Mucosa of rectum (tissue), 2 donors: Measurements from ENCODE around the gene TMEM150C.

Source experiments
- H3K27ac ChIP-seq, 2 donors: one replicate each; pipeline ENCODE4 v1.7.0; 2013; ENCODE audit warnings: inconsistent platforms in 2 of 2, low read depth in 2 of 2, low read length in 2 of 2
- H3K27me3 ChIP-seq, 2 donors: one replicate each; pipeline ENCODE4 v1.7.0; 2013; ENCODE audit warnings: low read length in 2 of 2; ENCODE audit not compliant: control insufficient read depth in 2 of 2, insufficient read depth in 2 of 2
- H3K36me3 ChIP-seq, 2 donors: one replicate each; pipeline ENCODE4 v1.7.0; 2013; ENCODE audit warnings: low read length in 2 of 2; ENCODE audit not compliant: control insufficient read depth in 2 of 2, insufficient read depth in 2 of 2
- H3K4me1 ChIP-seq, 2 donors: one replicate each; pipeline ENCODE4 v1.7.0; 2013; ENCODE audit warnings: low read length in 2 of 2, mild to moderate bottlenecking in 1 of 2; ENCODE audit not compliant: control insufficient read depth in 2 of 2, insufficient read depth in 2 of 2
- H3K4me3 ChIP-seq, 2 donors: one replicate each; pipeline ENCODE4 v1.7.0; 2013; ENCODE audit warnings: low read length in 2 of 2
- H3K9ac ChIP-seq, 2 donors: one replicate each; pipeline ENCODE4 v1.7.0; 2013; ENCODE audit warnings: low read length in 2 of 2, low read depth in 1 of 2, mild to moderate bottlenecking in 1 of 2
- H3K9me3 ChIP-seq, 2 donors: one replicate each; pipeline ENCODE4 v1.7.0; 2013; ENCODE audit warnings: low read length in 2 of 2; ENCODE audit not compliant: control insufficient read depth in 2 of 2
- donor health status: healthy.
- donor health status: Normal muscosa, but diverticular disease.

The TMEM150C gene

DNA sequence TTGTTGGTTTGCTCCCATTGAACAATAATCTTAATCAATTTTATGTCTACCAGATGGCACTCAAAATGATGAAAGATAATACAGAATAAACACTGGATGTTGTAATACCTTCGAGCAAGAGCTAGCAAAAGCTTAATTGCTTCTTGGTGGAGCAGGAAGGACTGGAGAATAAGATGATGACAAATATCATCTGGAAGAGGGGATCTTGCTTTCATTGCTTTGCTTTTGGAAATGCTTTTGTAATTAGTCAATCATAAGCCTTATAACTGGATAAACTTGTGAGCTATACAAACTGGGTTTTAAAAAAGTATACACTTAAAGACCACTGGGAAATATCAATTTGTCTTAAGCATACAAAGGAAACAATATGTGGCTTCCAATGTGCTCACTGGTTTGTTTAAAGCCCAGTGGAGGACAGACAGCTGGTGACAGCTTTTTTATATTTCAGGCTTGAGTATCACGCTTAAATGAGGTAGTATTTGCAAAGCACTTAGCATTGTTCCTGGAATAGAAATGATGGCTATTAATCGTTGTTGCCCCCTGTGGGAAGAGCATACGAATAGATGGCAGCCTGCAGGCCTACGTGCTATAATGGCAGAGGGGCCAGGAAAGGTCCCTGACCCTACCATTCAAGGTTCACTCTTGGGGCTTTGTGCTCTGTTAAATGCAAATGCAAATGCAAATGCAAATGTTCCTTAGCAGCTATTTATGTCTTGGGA is 61.2 kb downstream of the TMEM150C start:
- Histone ChIP-seq H3K4me1 (no peaks in the 10 kb centered on the region), H3K9ac (no peak overlapping the region), H3K36me3 (no peaks in the 10 kb centered on the region), H3K9me3 (no peaks in the 10 kb centered on the region), H3K27ac (no peak overlapping the region), H3K27me3 (no peaks in the 10 kb centered on the region), H3K4me3 (no peak overlapping the region)

DNA sequence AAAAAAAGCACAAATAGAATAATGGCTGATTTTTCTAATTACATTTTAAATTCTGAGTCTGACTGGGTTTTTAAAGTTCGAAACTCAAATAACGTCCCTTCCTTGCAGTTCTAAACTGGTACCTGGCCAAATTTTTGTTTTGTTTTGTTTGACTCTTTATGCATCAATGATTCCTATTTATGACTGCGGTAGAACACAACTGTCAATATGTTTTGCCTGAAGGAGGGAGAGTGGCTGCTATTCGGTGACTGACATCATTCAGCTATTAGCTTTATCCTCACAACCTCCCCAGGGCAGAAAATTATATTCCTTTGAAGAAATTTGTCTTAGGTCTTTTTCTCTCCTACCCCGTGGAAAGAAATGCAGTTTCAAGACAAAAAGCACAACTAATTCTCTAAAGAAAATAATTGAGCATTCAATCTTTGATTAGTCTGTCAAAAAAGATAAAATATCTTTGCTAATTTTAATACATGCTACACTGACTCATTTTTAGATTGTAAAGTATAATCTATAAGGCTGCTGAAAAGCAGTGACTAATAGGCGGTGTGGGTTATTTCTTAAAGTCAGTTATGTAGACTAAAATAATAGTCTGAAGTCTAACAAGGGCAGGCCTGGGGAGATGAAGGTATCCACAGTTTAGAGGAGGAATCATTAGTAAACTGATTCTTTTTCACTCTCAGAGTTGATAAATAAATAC is 61.9 kb downstream of the TMEM150C start:
- H3K27me3 ChIP-seq, result no peaks in the 10 kb centered on the region
- no peak overlapping the region for H3K9ac ChIP-seq
- no peaks in the 10 kb centered on the region for H3K36me3 ChIP-seq
- no peak overlapping the region for H3K4me3 ChIP-seq
- no peaks in the 10 kb centered on the region for H3K9me3 ChIP-seq
- no peak overlapping the region for H3K27ac ChIP-seq
- no peaks in the 10 kb centered on the region for H3K4me1 ChIP-seq

DNA sequence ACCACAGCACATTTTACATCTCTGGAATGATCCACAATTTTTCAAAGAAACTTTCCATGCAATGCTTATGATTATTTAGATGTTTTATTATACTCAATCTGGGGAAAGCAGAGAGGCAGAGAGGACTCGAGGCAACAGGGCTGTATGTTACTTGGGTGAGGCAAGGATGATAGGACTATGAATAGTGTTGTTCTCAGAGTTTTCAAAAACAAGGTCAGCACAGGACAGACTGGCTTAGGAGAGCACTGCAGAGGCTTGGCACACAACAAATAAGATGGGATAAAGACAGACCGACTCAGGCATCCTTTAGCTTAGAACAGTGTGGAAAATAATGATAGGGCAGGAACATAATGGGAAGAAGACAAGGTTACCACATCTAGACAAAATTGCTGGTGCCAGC is 65.4 kb downstream of the TMEM150C start:
- H3K9me3 ChIP-seq, result no peaks in the 10 kb centered on the region
- H3K4me3 ChIP-seq, result no peak overlapping the region
- no peak overlapping the region for H3K9ac ChIP-seq
- no peak overlapping the region for H3K27ac ChIP-seq
- no peaks in the 10 kb centered on the region for H3K4me1 ChIP-seq
- H3K27me3 ChIP-seq, result no peaks in the 10 kb centered on the region
- H3K36me3 ChIP-seq, result no peaks in the 10 kb centered on the region

DNA sequence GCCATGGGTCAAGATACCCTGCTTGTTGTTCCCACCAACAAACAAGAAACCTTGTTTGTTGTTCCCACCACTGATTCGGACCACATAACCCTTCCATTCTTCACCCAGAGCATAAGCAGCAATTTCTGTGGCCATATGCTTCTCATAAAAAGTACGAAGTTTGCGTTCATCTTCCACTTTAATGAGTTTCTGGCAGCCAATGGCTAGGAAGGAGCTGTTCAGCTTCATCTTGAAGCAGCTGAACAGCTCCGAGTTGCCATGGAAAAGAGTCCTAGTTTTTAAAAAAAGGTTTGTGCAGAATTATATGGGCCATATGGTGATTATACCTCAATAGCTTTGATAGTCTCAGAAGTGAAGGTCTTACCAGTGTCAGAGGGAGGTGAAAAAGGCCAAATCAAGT is 66.1 kb downstream of the TMEM150C start:
- no peaks in the 10 kb centered on the region for H3K9me3 ChIP-seq
- no peak overlapping the region for H3K9ac ChIP-seq
- no peaks in the 10 kb centered on the region for H3K4me1 ChIP-seq
- no peak overlapping the region for H3K27ac ChIP-seq
- no peak overlapping the region for H3K4me3 ChIP-seq
- no peaks in the 10 kb centered on the region for H3K36me3 ChIP-seq
- no peaks in the 10 kb centered on the region for H3K27me3 ChIP-seq

DNA sequence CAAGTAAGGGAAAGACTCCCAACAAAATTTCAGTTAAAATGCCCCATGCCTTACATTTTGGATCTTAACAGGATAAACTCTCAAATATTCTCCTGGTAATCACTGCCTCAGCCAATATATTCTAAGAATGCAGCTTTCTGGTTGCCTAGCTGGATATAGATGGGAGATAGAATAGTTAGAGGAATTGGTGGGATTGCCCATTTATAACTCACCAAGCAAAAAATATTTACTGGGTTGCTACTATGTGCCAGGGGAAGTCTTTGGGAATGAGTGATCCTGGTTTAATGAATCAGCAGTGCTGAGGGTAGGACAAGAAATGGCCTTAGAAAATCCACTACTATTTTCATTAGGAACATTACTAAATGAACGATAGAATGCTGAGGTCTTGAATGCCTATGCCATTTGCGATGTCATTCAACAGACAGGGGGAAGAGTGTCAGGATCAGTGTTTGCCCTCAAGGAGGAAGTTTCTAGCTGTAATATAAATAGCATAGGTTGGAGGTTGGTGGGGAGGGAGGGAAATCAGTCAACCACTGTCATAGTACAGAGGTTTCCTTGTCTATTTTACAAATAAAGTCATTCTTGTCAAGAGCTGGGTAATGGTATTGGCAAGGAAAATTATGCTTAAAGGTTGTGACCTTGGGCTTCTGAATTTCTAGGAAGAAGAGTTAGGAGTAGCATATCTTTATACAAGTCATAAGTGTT is 67.9 kb downstream of the TMEM150C start:
- Histone ChIP-seq H3K9me3 (no peaks in the 10 kb centered on the region), H3K36me3 (no peaks in the 10 kb centered on the region), H3K4me1 (no peaks in the 10 kb centered on the region), H3K27me3 (no peaks in the 10 kb centered on the region), H3K4me3 (no peak overlapping the region), H3K27ac (no peak overlapping the region), H3K9ac (no peak overlapping the region)

GRCh38 chr4:82491251-82491960 is 70.4 kb downstream of the TMEM150C start:
- no peak overlapping the region for H3K4me3 ChIP-seq
- H3K27ac ChIP-seq, result no peak overlapping the region
- H3K27me3 ChIP-seq, result no peaks in the 10 kb centered on the region
- no peaks in the 10 kb centered on the region for H3K36me3 ChIP-seq
- no peak overlapping the region for H3K9ac ChIP-seq
- no peaks in the 10 kb centered on the region for H3K9me3 ChIP-seq
- H3K4me1 ChIP-seq, result no peaks in the 10 kb centered on the region

- Histone ChIP-seq H3K27ac (no peak overlapping the region), H3K9me3 (no peaks in the 10 kb centered on the region), H3K4me1 (no peaks in the 10 kb centered on the region), H3K9ac (no peak overlapping the region), H3K36me3 (no peaks in the 10 kb centered on the region), H3K4me3 (no peak overlapping the region), H3K27me3 (no peaks in the 10 kb centered on the region)
Measured at GRCh38 chr4:82489987-82490386, 71.8 kb downstream of the TMEM150C start.

- Histone ChIP-seq H3K9me3 (no peaks in the 10 kb centered on the region), H3K36me3 (no peaks in the 10 kb centered on the region)
Measured at GRCh38 chr4:82489076-82489475, 72.7 kb downstream of the TMEM150C start.

DNA sequence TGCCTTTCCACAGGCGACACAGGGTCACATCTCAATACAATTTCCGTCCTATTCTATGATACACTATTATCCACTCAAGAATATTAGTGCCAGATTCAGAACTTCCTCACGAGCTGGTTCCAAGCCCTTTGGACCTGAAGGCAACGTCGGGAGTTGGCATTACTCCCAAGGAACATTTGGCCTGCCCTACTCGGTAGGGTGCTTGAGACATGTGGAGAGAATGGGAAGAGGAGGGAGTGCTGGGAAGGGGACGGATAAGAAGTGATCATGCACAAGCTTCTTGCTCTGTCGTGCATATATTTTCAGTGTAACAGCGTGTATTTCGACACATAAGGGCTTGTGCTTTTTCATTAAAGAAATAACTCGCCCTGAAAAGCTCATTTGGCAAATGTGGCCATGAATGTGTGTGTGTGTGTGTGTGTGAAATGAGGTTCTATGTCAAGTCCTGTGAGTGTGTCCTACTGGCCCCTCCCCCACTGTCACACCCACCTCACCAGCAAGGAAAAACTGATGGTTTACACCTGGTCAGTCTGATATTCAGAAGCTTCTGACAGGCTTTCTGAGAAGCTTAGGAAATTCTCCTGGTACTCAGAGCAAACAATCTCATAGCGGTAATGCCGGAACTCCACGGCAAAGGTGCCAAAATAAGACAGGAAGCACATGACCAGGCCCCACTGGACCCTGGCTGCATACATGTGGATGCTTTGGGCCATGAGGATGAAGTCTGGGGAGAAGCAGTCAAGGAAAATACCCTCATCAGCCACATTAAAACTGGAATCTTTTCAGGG is 76.6 kb downstream of the TMEM150C start:
- H3K9ac ChIP-seq, result no peak overlapping the region
- H3K9me3 ChIP-seq, result no peaks in the 10 kb centered on the region
- no peaks in the 10 kb centered on the region for H3K36me3 ChIP-seq
- no peak overlapping the region for H3K27ac ChIP-seq
- H3K4me3 ChIP-seq, result no peak overlapping the region
- H3K4me1 ChIP-seq, result no peaks in the 10 kb centered on the region
- no peaks in the 10 kb centered on the region for H3K27me3 ChIP-seq

More at GRCh38 chr4:82489076-82489475, 72.7 kb downstream of the TMEM150C start:
- Histone ChIP-seq H3K4me3 (no peak overlapping the region), H3K27me3 (no peaks in the 10 kb centered on the region), H3K4me1 (no peaks in the 10 kb centered on the region), H3K27ac (no peak overlapping the region), H3K9ac (no peak overlapping the region)
